ENCODE measurements around the gene RUFY3.

The RUFY3 gene

DNA sequence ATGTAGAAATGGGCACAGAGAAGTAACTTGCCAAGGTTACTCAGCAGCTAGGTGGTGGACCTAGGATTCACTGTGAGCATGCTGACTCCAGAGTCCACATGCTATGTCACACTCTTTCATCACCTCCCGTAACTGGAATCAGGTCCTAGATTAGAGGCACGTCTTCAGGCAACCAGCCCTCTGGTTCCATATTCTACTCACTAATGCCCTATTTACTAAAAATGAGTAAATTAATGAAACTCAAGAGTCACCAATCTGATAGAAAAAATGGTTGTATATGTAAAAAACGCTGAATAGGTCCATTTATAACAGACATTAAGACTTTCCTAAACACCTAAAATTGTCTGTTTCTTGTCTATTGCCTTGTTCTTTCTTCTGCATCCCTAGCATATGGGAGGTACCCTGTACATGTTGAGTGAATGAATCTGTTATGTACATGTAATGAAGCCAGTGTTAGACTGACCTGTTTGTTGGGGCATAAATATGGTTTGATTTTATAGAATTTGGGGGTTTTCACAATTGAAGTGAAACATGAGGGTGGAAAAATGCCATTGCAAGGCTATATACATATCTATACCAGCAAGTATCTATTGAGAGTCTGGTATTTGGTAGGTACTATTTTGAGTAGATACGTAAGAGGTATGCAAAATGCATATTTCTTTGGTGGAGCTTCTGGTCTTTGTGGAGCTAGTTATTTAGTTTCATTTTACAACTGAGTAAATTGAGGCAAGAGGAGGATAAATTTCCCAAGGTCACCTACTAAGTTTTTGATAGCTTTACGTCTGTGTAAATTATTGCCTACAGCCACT, 7.5 kb upstream of the RUFY3 start:
- Histone ChIP-seq H2BK15ac (ENCODE audit: low read length) (no peak overlapping the region), H2BK5ac (ENCODE audit: low read length) (no peak overlapping the region), H3K4me3 (ENCODE audit: low read length in 2 of 2) (no peak overlapping the region), H4K91ac (ENCODE audit: low read depth, low read length, poor library complexity) (no peak overlapping the region), H3K27me3 (ENCODE audit: control insufficient read depth in 3 of 3, insufficient read depth in 3 of 3, low read depth in 1 of 3, low read length in 3 of 3) (no peaks in the 10 kb centered on the region), H3K9ac (ENCODE audit: low read depth, low read length, poor library complexity) (no peak overlapping the region), H3K79me1 (ENCODE audit: low read depth, low read length) (peaks cover 5% of the 10 kb centered on the region), H3K9me3 (replicated peaks in 1 of 2; ENCODE audit: control insufficient read depth in 2 of 2, insufficient read depth in 1 of 2, low read depth in 1 of 2, low read length in 2 of 2) (no peaks in the 10 kb centered on the region), H3K14ac (ENCODE audit: low read length) (no peak overlapping the region), H3K27ac (replicated peaks; ENCODE audit: low read length) (no peak overlapping the region), H3K4me1 (ENCODE audit: control insufficient read depth in 2 of 2, insufficient read depth in 1 of 2, low read depth in 1 of 2, low read length in 2 of 2) (peaks cover 5 to 9% of the 10 kb centered on the region in 2 donors), H2AK5ac (ENCODE audit: low read depth, low read length) (no peak overlapping the region), H3K23ac (ENCODE audit: low read depth, low read length, poor library complexity) (no peak overlapping the region), H2BK12ac (ENCODE audit: low read length) (no peak overlapping the region), H4K8ac (ENCODE audit: low read depth, low read length) (no peak overlapping the region), H3K4me2 (ENCODE audit: insufficient read depth, low read length, poor library complexity, severe bottlenecking) (no peak overlapping the region), H3K4ac (ENCODE audit: low read length) (no peak overlapping the region), H2BK120ac (ENCODE audit: low read depth, low read length) (no peak overlapping the region), H3K18ac (ENCODE audit: low read length) (no peak overlapping the region), H3K36me3 (replicated peaks in 1 of 2; ENCODE audit: control insufficient read depth in 2 of 2, insufficient read depth in 2 of 2, low read length in 2 of 2) (no peaks in the 10 kb centered on the region), H2AFZ (ENCODE audit: low read length) (no peak overlapping the region)
- WGBS, 2 donors (ENCODE audit: extremely low coverage in 2 of 2, insufficient read length in 2 of 2, insufficient replicate concordance in 1 of 2) = no CpG with 5 or more reads among the region's 5 CpGs
- no peak for DNase-seq (ENCODE audit: low spot score)

DNA sequence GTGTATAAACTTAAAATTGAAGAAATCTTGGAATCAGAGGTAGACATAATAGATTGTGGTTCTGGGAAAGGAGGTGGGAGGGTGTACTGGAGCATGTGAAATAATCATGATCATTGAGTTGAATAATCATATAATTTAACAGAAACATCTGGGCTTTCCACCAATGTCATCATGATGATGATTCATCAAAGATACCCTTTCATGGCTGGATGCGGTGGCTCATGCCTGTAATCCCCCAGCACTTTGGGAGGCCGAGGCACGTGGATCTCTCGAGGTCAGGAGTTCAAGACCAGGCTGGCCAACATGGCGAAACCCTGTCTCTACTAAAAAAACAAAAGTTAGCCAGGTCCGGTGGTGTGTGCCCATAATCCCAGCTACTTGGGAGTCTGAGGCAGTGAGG, 6.7 kb upstream of the RUFY3 start:
- Histone ChIP-seq H3K4me3 (ENCODE audit: low read length in 2 of 2) (no peak overlapping the region), H3K14ac (ENCODE audit: low read length) (no peak overlapping the region), H3K18ac (ENCODE audit: low read length) (no peak overlapping the region), H3K4ac (ENCODE audit: low read length) (no peak overlapping the region), H3K9me3 (replicated peaks in 1 of 2; ENCODE audit: control insufficient read depth in 2 of 2, insufficient read depth in 1 of 2, low read depth in 1 of 2, low read length in 2 of 2) (no peaks in the 10 kb centered on the region), H3K36me3 (replicated peaks in 1 of 2; ENCODE audit: control insufficient read depth in 2 of 2, insufficient read depth in 2 of 2, low read length in 2 of 2) (no peaks in the 10 kb centered on the region), H3K79me1 (ENCODE audit: low read depth, low read length) (peaks cover 5% of the 10 kb centered on the region), H3K9ac (ENCODE audit: low read depth, low read length, poor library complexity) (no peak overlapping the region), H3K27me3 (ENCODE audit: control insufficient read depth in 3 of 3, insufficient read depth in 3 of 3, low read depth in 1 of 3, low read length in 3 of 3) (no peaks in the 10 kb centered on the region), H2AK5ac (ENCODE audit: low read depth, low read length) (no peak overlapping the region), H2BK15ac (ENCODE audit: low read length) (no peak overlapping the region), H4K8ac (ENCODE audit: low read depth, low read length) (no peak overlapping the region), H3K23ac (ENCODE audit: low read depth, low read length, poor library complexity) (no peak overlapping the region), H2BK5ac (ENCODE audit: low read length) (no peak overlapping the region), H3K27ac (replicated peaks; ENCODE audit: low read length) (no peak overlapping the region), H2BK120ac (ENCODE audit: low read depth, low read length) (no peak overlapping the region), H3K4me1 (ENCODE audit: control insufficient read depth in 2 of 2, insufficient read depth in 1 of 2, low read depth in 1 of 2, low read length in 2 of 2) (peaks cover 3% of the 10 kb centered on the region in 2 donors), H4K91ac (ENCODE audit: low read depth, low read length, poor library complexity) (no peak overlapping the region), H3K4me2 (ENCODE audit: insufficient read depth, low read length, poor library complexity, severe bottlenecking) (no peak overlapping the region), H2AFZ (ENCODE audit: low read length) (no peak overlapping the region), H2BK12ac (ENCODE audit: low read length) (no peak overlapping the region)
- DNase-seq (ENCODE audit: low spot score) = no peak
- no CpG with 5 or more reads among the region's 6 CpGs for WGBS, 2 donors (ENCODE audit: extremely low coverage in 2 of 2, insufficient read length in 2 of 2, insufficient replicate concordance in 1 of 2)

DNA sequence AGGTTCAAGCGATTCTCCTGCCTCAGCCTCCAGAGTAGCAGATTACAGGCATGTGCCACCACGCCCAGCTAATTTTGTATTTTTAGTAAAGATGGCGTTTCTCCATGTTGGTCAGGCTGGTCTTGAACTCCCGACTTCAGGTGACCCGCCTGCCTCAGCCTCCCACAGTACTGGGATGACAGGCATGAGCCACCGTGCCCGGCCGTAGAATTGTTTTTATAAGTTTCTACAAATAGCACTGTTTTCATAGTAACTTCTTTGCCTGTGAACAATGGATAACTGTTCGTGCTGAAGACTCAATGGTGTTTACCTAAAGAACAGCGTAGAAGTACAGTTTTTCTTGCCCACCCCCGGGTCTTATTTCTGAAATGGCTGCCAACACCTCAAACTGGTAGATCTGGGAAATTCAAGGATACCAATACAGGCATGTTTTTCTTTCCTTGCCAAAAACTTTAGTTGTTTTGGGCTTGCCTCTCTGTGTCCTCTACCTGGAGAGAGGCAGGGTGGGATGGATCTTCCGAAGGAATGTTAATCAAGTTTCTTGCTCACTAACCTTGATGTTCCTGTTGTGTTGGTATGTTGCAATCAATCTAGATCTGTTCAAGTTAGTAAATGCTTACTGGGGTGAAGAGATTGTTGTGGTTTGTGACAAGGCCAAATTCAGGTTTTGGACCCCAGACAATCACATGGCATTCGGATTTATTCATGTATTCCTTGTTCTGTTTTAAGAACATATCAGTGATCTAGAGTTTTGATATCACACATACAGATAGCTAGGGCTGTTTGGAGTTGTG, 2.8 kb upstream of the RUFY3 start:
- H3K4me2 ChIP-seq (ENCODE audit: insufficient read depth, low read length, poor library complexity, severe bottlenecking) = no peak overlapping the region
- H3K9me3 ChIP-seq (replicated peaks in 1 of 2; ENCODE audit: control insufficient read depth in 2 of 2, insufficient read depth in 1 of 2, low read depth in 1 of 2, low read length in 2 of 2) = no peaks in the 10 kb centered on the region
- no peak overlapping the region for H4K91ac ChIP-seq (ENCODE audit: low read depth, low read length, poor library complexity)
- no peaks in the 10 kb centered on the region for H3K27me3 ChIP-seq (ENCODE audit: control insufficient read depth in 3 of 3, insufficient read depth in 3 of 3, low read depth in 1 of 3, low read length in 3 of 3)
- H3K14ac ChIP-seq (ENCODE audit: low read length) = no peak overlapping the region
- no peak overlapping the region for H3K4me3 ChIP-seq (ENCODE audit: low read length in 2 of 2)
- no peak overlapping the region for H3K18ac ChIP-seq (ENCODE audit: low read length)
- H2BK12ac ChIP-seq (ENCODE audit: low read length) = no peak overlapping the region
- H3K9ac ChIP-seq (ENCODE audit: low read depth, low read length, poor library complexity) = no peak overlapping the region
- no peak overlapping the region for H3K23ac ChIP-seq (ENCODE audit: low read depth, low read length, poor library complexity)
- DNase-seq (ENCODE audit: low spot score) = no peak
- no peak overlapping the region for H2AK5ac ChIP-seq (ENCODE audit: low read depth, low read length)
- H4K8ac ChIP-seq (ENCODE audit: low read depth, low read length) = no peak overlapping the region
- peaks cover 5% of the 10 kb centered on the region for H3K79me1 ChIP-seq (ENCODE audit: low read depth, low read length)
- H3K36me3 ChIP-seq (replicated peaks in 1 of 2; ENCODE audit: control insufficient read depth in 2 of 2, insufficient read depth in 2 of 2, low read length in 2 of 2) = no peaks in the 10 kb centered on the region
- no peak overlapping the region for H3K4ac ChIP-seq (ENCODE audit: low read length)
- no CpG with 5 or more reads among the region's 13 CpGs for WGBS, 2 donors (ENCODE audit: extremely low coverage in 2 of 2, insufficient read length in 2 of 2, insufficient replicate concordance in 1 of 2)
- H2BK120ac ChIP-seq (ENCODE audit: low read depth, low read length) = no peak overlapping the region
- no peak overlapping the region for H2BK15ac ChIP-seq (ENCODE audit: low read length)
- H3K27ac ChIP-seq (replicated peaks; ENCODE audit: low read length) = no peak overlapping the region
- H3K4me1 ChIP-seq (ENCODE audit: control insufficient read depth in 2 of 2, insufficient read depth in 1 of 2, low read depth in 1 of 2, low read length in 2 of 2) = peaks cover 8 to 9% of the 10 kb centered on the region in 2 donors
- no peak overlapping the region for H2BK5ac ChIP-seq (ENCODE audit: low read length)
- no peak overlapping the region for H2AFZ ChIP-seq (ENCODE audit: low read length)

DNA sequence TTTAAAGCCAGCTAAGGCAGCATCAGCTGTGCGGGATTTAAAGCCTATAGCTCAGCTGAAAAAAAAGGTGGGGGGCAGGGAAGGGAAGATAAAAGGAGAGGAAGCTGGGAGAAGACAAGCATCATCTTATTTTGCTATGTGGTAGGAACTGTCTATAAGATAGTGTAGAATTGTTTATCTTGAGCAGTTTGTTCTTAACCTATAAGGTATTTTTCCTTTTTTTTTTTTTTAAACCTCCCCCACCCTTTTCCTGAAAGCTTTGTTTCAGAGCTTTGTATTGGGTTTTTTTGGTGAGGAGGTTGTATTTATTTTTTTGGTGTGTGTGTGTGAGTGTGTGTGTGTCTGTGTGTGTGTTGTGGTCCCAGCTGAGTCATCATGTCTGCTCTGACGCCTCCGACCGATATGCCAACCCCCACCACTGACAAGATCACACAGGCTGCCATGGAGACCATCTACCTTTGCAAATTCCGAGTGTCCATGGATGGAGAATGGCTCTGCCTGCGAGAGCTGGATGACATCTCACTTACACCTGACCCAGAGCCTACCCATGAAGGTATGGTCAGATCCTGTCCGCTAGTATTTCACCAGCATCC, 531 bp downstream of the RUFY3 start:
- DNase-seq (ENCODE audit: low spot score) = no peak
- no CpG with 5 or more reads among the region's 7 CpGs for WGBS, 2 donors (ENCODE audit: extremely low coverage in 2 of 2, insufficient read length in 2 of 2, insufficient replicate concordance in 1 of 2)
- H2BK5ac ChIP-seq (ENCODE audit: low read length) = no peak overlapping the region

More for the DNA sequence above, 531 bp downstream of the RUFY3 start:
- Histone ChIP-seq H3K23ac (ENCODE audit: low read depth, low read length, poor library complexity) (no peak overlapping the region), H3K4me1 (ENCODE audit: control insufficient read depth in 2 of 2, insufficient read depth in 1 of 2, low read depth in 1 of 2, low read length in 2 of 2) (peaks cover 8 to 9% of the 10 kb centered on the region in 2 donors), H3K27ac (replicated peaks; ENCODE audit: low read length) (no peak overlapping the region), H3K27me3 (ENCODE audit: control insufficient read depth in 3 of 3, insufficient read depth in 3 of 3, low read depth in 1 of 3, low read length in 3 of 3) (no peaks in the 10 kb centered on the region), H3K9ac (ENCODE audit: low read depth, low read length, poor library complexity) (no peak overlapping the region), H4K8ac (ENCODE audit: low read depth, low read length) (no peak overlapping the region), H3K4ac (ENCODE audit: low read length) (no peak overlapping the region), H2BK120ac (ENCODE audit: low read depth, low read length) (no peak overlapping the region), H2AFZ (ENCODE audit: low read length) (peak overlapping the region; percentile 19), H3K9me3 (replicated peaks in 1 of 2; ENCODE audit: control insufficient read depth in 2 of 2, insufficient read depth in 1 of 2, low read depth in 1 of 2, low read length in 2 of 2) (no peaks in the 10 kb centered on the region), H2AK5ac (ENCODE audit: low read depth, low read length) (no peak overlapping the region), H4K91ac (ENCODE audit: low read depth, low read length, poor library complexity) (no peak overlapping the region), H3K4me2 (ENCODE audit: insufficient read depth, low read length, poor library complexity, severe bottlenecking) (no peak overlapping the region), H3K4me3 (ENCODE audit: low read length in 2 of 2) (peak overlapping the region; percentile 51 to 55), H3K18ac (ENCODE audit: low read length) (no peak overlapping the region), H3K36me3 (replicated peaks in 1 of 2; ENCODE audit: control insufficient read depth in 2 of 2, insufficient read depth in 2 of 2, low read length in 2 of 2) (peaks cover 0 to 28% of the 10 kb centered on the region in 2 donors), H2BK12ac (ENCODE audit: low read length) (no peak overlapping the region), H3K79me1 (ENCODE audit: low read depth, low read length) (no peaks in the 10 kb centered on the region), H2BK15ac (ENCODE audit: low read length) (no peak overlapping the region), H3K14ac (ENCODE audit: low read length) (no peak overlapping the region)

Data from neuronal stem cell (in vitro differentiated cells).